ENCODE data around the gene RAB4B.
"Not testable (repeated sequence)": the region's sequence is repeated elsewhere in the genome, so short reads cannot be mapped to it uniquely, and the experiment has no call there.

RAB4B gene

DNA sequence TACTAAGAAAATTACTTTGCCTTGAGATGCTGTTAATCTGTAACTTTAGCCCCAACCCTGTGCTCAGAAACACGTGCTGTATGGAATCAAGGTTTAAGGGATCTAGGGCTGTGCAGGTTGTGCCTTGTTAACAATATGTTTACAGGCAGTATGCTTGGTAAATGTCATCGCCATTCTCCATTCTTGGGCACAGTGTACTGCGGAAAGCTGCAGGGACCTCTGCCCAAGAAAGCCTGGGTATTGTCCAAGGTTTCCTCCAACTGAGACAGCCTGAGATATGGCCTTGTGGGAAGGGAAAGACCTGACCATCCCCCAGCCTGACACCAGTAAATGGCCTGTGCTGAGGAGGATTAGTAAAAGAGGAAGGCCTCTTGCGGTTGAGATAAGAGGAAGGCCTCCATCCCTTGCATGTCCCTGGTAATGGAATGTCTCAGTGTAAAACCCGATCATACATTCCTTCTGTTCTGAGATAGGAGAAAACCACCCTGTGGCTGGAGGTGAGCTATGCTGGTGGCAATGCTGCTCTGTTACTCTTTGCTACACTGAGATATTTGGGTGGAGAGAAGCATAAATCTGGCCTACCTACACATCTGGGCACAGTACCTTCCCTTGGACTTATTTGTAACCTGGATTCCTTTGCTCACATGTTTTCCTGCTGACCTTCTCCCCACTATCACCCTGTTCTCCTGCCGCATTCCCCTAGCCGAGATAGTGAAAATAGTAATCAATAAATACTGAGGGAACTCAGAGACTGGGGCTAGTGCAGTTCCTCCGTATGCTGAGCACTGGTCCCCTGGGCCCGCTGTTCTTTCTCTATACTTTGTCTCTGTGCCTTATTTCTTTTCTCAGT is 44.9 kb downstream of the RAB4B start:
- DNase-seq (ENCODE audit: low read depth): not testable (repeated sequence)

GRCh38 chr19:40824916-40825315 is 46.9 kb downstream of the RAB4B start:
- DNase-seq (ENCODE audit: low read depth): not testable (repeated sequence)

GRCh38 chr19:40825460-40826095 is 47.5 kb downstream of the RAB4B start:
- not testable (repeated sequence) for DNase-seq (ENCODE audit: low read depth)

DNA sequence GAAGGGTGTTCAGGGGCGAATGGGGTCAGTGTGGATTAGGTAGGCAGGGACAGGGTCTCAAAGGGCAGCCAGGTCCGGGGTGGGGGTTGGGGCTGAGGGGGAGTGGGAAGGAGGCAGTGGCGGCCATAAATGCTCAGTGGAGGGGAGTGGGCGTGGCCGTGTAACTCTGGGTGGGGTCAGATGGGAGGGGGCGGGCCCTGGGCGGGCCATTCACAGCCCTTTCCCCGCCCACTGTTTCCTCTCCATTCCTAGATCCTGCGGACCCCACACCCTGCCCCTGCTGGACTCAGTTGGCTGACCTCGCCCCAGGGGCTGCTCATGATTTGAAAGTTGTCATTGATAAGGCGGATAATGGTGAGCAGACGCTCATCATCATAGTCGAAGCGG is 48.3 kb downstream of the RAB4B start:
- not testable (repeated sequence) for DNase-seq (ENCODE audit: low read depth)

DNA sequence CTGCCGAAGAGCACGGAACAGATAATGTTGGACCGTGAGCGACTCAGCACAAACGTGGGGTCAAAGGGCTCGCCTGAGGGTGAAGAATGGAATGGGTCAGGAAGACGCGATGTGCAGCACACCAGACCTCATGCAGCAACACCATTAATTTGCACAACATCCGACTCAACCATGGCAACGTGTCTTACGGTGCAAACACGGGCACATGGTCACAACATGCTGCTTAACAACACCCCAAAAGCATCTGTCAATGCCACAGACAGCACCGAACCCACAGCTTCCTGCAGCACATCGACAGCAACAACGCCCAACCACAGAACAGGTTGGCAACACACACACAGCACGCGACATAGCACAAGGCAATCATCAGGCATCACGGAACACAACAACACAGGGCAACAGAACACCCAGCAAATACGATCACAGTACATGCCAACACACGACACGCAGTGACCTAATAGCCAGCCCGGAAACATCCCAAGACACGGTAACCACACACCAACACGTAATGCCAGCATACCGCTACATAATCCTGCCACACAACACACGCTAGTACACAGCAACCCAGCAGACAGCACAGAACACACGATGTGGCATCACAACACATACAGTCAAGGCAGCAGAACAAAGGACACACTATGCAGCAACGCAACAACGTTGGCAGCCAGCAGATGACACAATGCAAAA is 48.8 kb downstream of the RAB4B start:
- not testable (repeated sequence) for DNase-seq (ENCODE audit: low read depth)

GRCh38 chr19:40827386-40828247 is 49.6 kb downstream of the RAB4B start:
- DNase-seq (ENCODE audit: low read depth): no peak

- DNase-seq (ENCODE audit: low read depth): no peak
Measured at GRCh38 chr19:40829205-40829604, 51.2 kb downstream of the RAB4B start.

GRCh38 chr19:40830741-40831140 is 52.7 kb downstream of the RAB4B start:
- not testable (repeated sequence) for DNase-seq (ENCODE audit: low read depth)

DNA sequence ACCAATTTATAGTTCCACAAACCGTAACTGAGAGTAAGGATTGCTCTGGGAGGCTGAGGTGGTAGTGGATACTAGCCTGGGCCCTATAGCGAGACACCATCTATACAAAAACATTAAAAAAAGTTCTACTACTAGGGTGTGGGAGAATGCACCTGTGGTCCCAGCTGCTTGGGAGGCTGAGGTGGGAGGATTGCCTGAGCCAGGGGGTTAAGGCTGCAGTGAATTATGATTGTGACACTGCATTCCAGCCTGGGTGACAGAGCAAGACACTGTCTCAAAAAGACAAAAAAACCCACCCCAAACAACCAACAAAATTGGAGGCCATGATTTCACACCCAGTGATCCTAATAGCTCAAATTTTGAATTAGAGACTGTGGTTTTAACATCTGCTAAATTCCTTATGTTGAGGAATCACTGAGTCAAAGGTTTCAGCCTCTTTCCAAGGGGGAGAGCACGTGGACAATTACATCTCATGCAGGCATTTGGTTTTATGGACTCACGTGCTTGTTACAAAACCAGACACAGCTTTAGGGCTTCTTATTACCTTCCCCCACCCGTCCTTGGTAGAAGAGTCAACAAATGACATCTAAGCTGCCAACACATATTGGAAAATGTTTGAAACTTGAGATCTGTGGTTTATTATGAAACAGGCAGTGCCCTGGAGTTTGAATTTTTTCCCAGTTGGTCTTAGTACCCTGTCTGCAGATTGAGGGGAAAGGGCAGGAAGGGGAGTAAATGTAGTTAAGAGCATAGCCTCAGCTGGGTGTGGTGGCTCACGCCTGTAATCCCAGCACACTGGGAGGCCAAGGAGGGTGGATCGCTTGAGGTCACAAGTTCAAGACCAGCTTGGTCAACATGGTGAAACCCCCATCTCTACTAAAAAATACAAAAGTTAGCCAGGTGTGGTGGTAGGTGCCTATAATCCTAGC is 53.7 kb downstream of the RAB4B start:
- peak; percentile 99 for DNase-seq (ENCODE audit: low read depth)

GRCh38 chr19:40832431-40832790 is 54.4 kb downstream of the RAB4B start:
- DNase-seq (ENCODE audit: low read depth): not testable (repeated sequence)

GRCh38 chr19:40833728-40834533 is 55.9 kb downstream of the RAB4B start:
- DNase-seq (ENCODE audit: low read depth): not testable (repeated sequence)

DNA sequence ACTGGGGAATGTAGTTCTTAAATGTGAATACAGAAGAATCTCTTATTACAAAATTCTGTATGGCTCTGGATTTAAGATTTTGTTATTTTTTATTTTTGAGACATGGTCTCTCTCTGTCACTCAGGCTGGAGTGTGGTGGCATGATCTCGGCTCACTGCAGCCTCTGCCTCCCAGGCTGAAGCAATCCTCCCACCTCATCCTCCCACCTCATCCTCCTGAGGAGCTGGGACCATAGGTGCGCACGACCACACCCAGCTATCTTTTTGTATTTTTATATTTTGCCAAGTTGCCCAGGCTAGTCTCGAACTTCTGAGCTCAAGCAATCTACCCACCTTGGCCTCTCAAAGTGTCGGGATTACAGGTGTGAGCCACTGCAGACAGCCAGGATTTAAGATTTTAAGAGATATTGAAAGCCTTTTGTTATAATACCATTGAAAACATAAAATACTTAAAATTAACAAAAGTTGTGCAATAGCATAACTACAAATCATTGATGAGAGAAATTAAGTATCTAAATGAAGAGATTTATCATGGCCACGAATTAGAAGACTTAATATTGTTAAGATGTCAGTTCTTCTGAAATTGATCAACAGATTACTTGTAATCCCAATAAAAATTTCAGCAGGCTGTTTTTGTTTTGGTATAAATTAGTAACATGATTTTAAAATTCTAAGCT is 58.8 kb downstream of the RAB4B start:
- DNase-seq (ENCODE audit: low read depth): no peak

DNA sequence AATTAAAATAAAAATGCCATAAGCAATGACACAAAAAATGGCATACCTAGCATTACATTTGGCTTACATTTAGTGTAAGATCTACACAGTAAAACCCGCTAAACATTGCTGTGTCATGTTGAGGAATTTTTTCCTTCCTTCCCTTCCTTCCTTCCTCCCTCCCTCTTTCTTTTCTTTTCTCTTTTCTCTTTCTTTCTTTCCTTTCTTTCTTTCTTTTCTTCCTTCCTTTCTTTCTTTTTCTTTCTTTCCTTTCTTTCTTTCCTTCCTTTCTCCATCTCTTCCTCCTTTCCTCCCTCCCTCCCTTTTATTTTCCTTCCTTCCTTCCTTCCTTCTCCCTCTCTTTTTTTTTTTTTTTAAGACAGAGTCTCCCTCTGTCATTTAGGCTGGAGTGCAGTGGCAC is 60.4 kb downstream of the RAB4B start:
- DNase-seq (ENCODE audit: low read depth): not testable (repeated sequence)

DNA sequence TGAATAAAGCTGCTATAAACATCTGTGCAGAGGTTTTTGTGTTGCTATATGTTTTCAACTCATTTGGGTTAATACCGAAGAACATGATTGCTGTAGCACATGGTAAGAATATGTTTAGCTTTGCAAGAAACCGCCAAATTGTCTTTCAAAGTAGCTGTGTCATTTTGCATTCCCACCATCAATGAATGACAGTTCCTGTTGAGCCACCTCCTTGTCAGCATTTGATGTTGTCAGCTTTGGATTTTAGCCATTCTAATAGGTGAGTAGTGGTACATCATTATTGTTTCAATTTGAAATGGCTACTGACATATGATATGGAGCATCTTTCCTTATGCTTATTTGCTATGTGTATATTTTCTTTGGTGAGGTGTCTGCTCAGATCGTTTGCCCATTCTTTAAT is 64.0 kb downstream of the RAB4B start:
- DNase-seq (ENCODE audit: low read depth): not testable (repeated sequence)

GRCh38 chr19:40842997-40843652 is 65.1 kb downstream of the RAB4B start:
- not testable (repeated sequence) for DNase-seq (ENCODE audit: low read depth)

DNA sequence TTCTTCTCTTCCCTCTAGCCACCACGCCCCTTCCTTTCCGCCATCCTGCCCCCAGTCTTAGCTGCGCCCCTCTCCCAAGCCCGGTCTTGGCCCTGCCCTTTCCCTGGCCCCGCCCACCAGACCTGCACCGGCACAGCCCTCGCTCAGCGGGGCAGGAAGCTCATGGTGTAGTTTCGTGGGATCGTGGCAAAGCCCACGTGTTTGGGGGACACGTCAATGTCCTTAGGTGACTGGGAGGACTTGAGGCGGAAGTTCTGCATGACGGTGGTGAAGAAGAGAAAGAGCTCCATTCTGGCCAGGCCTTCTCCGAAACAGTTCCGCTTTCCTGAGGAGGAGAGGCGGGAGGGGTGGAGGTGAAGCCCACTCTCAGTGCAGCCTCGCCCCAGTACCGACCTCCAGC is 65.6 kb downstream of the RAB4B start:
- DNase-seq (ENCODE audit: low read depth): not testable (repeated sequence)
